ENCODE measurements around the gene TEX35.

TEX35 gene

DNA sequence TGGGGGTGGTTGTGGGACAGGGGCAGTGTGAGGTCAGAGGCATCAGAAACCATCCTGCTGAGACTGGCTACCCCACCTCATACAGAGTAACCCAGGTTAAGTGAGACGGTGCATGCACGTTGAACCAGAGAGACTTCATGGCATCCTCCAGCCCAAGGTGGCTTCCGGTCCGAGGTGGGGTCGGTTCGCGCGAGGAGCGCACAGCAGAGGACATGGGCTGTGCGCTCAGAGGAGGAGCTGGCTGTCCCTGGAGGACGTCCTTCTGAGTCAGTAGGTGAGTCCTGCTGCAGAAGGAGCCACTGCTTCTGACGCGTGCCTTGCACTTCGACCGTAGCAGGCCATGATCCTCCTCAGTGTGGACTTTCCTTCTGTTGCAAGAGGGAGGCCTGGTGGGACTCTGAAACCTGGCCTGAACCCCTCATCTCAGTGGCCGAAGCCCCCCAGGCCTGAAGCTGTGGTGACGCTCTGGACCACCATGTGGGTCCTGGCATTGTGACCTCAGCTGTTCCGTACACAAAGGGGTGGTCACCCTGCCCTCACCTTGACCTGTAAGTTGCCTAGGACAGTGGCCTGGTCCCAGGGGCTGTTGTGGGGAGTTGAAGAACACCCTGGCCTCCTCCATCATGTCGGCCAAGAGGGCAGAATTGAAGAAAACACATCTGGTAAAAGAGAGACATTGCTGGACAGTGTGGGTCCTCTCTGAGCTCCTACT, at the start of gene TEX35:
Gene TEX35 (plus strand): TSS at position 544 of the 712 bp plus-strand sequence. CDS start 80 bp downstream, at position 624.
- Histone ChIP-seq H3K4me1 (ENCODE audit: insufficient read depth, insufficient read length) (no peaks in the 10 kb centered on the region), H3K36me3 (ENCODE audit: insufficient read depth, insufficient read length, low read length) (no peaks in the 10 kb centered on the region), H3K27me3 (ENCODE audit: insufficient read depth, insufficient read length) (no peaks in the 10 kb centered on the region), H3K4me3 (ENCODE audit: insufficient read length, low read depth) (no peak within 1 kb of the TSS), H3K9ac (ENCODE audit: insufficient read length, low read depth) (no peak within 1 kb of the TSS), H3K9me3 (ENCODE audit: insufficient read depth, low read length) (no peaks in the 10 kb centered on the region)
- TF ChIP-seq ZNF274 (IDR thresholded peaks at IDR 0.05; ENCODE audit: low read depth, low read length): no peak
- TF ChIP-seq SUZ12 (IDR thresholded peaks at IDR 0.05; ENCODE audit: extremely low read depth, insufficient read depth, insufficient read length): no peak
- no peak for TF ChIP-seq YY1 (IDR thresholded peaks at IDR 0.05; ENCODE audit: insufficient read depth, insufficient read length)
- DNase-seq (ENCODE audit: low read depth, low spot score): no peak

DNA sequence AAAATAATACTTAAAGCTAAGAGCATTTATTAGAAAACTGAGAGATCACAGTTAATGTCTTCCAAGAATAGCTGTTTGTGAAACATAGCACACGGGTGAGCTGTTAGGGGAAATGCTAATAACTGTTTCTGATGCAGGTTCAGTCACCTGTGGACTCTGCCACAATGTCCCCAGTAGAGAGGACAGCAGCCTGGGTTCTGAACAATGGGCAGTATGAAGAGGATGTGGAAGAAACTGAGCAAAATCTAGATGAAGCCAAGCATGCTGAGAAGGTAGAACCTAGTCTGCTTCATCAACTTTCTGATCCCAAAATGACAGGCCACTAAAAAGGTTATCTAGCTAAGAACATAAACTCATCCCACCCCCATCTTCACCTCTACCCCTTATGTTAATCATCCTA, 48.8 kb upstream of the TEX35 start:
- Histone ChIP-seq H3K9ac (ENCODE audit: insufficient read length, low read depth) (no peak overlapping the region), H3K36me3 (ENCODE audit: insufficient read depth, insufficient read length, low read length) (peaks cover 36% of the 10 kb centered on the region), H3K4me1 (ENCODE audit: insufficient read depth, insufficient read length) (no peaks in the 10 kb centered on the region), H3K27me3 (ENCODE audit: insufficient read depth, insufficient read length) (no peaks in the 10 kb centered on the region), H3K9me3 (ENCODE audit: insufficient read depth, low read length) (no peaks in the 10 kb centered on the region), H3K4me3 (ENCODE audit: insufficient read length, low read depth) (no peak overlapping the region)
- no peak for DNase-seq (ENCODE audit: low read depth, low spot score)
- TF ChIP-seq YY1 (IDR thresholded peaks at IDR 0.05; ENCODE audit: insufficient read depth, insufficient read length): no peak
- no peak for TF ChIP-seq ZNF274 (IDR thresholded peaks at IDR 0.05; ENCODE audit: low read depth, low read length)
- TF ChIP-seq SUZ12 (IDR thresholded peaks at IDR 0.05; ENCODE audit: extremely low read depth, insufficient read depth, insufficient read length): no peak

DNA sequence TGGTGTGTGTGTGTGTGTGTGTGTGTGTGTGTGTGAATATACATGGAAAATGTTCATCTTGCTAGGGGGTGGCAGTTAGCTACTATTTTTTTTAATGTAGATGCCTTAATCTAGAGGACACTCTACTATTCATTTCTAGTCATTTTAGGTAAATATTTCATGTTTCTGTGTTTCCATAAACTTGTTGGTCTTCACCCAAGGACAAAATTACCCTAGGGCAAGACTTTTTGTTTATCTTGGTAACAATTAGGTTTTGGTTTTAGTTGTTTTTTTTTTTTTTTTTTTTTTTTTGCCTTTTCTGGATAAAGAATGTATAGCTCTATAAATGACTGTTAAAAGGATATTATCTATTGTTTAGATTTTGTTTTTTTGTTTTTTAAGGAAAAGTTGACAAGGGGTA, 48.3 kb upstream of the TEX35 start:
- DNase-seq (ENCODE audit: low read depth, low spot score): no peak
- TF ChIP-seq ZNF274 (IDR thresholded peaks at IDR 0.05; ENCODE audit: low read depth, low read length) (no peak), SUZ12 (IDR thresholded peaks at IDR 0.05; ENCODE audit: extremely low read depth, insufficient read depth, insufficient read length) (no peak), YY1 (IDR thresholded peaks at IDR 0.05; ENCODE audit: insufficient read depth, insufficient read length) (no peak)
- H3K4me3 ChIP-seq (ENCODE audit: insufficient read length, low read depth): no peak overlapping the region
- no peaks in the 10 kb centered on the region for H3K4me1 ChIP-seq (ENCODE audit: insufficient read depth, insufficient read length)
- H3K9me3 ChIP-seq (ENCODE audit: insufficient read depth, low read length): no peaks in the 10 kb centered on the region
- H3K27me3 ChIP-seq (ENCODE audit: insufficient read depth, insufficient read length): no peaks in the 10 kb centered on the region
- no peak overlapping the region for H3K9ac ChIP-seq (ENCODE audit: insufficient read length, low read depth)
- peaks cover 38% of the 10 kb centered on the region for H3K36me3 ChIP-seq (ENCODE audit: insufficient read depth, insufficient read length, low read length)

DNA sequence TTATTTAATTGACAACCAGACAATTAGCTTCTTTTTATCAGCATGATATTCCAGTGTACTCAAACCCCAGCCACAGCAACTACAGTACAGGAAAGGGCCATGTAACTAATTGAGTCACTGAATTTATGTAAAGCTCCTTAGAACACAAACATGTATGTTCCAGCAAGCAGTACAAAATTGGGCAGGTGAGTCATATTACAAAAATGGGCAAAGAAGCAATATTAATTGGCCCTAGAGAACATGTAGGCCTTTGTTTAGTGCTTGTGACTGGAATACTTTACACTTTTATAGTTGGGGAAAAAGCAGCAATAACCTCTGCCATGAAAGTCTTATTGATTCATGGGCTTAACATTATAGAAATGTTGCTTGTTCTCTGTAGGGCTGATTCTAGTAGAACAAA, 47.9 kb upstream of the TEX35 start:
- DNase-seq (ENCODE audit: low read depth, low spot score): no peak
- H3K9me3 ChIP-seq (ENCODE audit: insufficient read depth, low read length): no peaks in the 10 kb centered on the region
- no peak overlapping the region for H3K9ac ChIP-seq (ENCODE audit: insufficient read length, low read depth)
- no peaks in the 10 kb centered on the region for H3K27me3 ChIP-seq (ENCODE audit: insufficient read depth, insufficient read length)
- H3K4me3 ChIP-seq (ENCODE audit: insufficient read length, low read depth): no peak overlapping the region
- no peak for TF ChIP-seq YY1 (IDR thresholded peaks at IDR 0.05; ENCODE audit: insufficient read depth, insufficient read length)
- no peak for TF ChIP-seq ZNF274 (IDR thresholded peaks at IDR 0.05; ENCODE audit: low read depth, low read length)
- no peak for TF ChIP-seq SUZ12 (IDR thresholded peaks at IDR 0.05; ENCODE audit: extremely low read depth, insufficient read depth, insufficient read length)
- peaks cover 39% of the 10 kb centered on the region for H3K36me3 ChIP-seq (ENCODE audit: insufficient read depth, insufficient read length, low read length)
- H3K4me1 ChIP-seq (ENCODE audit: insufficient read depth, insufficient read length): no peaks in the 10 kb centered on the region

DNA sequence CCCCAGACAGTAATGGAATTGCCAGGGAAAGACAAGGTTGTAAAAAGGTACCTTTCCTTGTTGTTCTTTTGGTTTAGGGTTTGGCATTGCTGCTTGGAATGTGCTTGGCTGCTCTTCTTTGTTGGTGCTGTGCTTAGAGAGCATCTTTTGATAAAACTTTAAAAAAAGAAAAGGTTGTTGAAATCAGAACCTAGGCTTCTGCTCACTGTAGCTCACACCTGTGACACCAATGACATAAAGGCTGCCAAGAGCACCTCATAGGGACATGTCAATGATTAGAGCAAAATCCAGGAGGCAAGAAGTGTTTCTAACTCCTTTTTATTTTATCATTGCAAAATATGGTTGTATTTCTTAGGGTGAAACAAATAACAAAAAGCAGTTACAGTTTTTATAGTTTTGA, 45.1 kb upstream of the TEX35 start:
- peaks cover 52% of the 10 kb centered on the region for H3K36me3 ChIP-seq (ENCODE audit: insufficient read depth, insufficient read length, low read length)
- TF ChIP-seq ZNF274 (IDR thresholded peaks at IDR 0.05; ENCODE audit: low read depth, low read length): no peak
- no peak for TF ChIP-seq YY1 (IDR thresholded peaks at IDR 0.05; ENCODE audit: insufficient read depth, insufficient read length)
- no peak for TF ChIP-seq SUZ12 (IDR thresholded peaks at IDR 0.05; ENCODE audit: extremely low read depth, insufficient read depth, insufficient read length)

DNA sequence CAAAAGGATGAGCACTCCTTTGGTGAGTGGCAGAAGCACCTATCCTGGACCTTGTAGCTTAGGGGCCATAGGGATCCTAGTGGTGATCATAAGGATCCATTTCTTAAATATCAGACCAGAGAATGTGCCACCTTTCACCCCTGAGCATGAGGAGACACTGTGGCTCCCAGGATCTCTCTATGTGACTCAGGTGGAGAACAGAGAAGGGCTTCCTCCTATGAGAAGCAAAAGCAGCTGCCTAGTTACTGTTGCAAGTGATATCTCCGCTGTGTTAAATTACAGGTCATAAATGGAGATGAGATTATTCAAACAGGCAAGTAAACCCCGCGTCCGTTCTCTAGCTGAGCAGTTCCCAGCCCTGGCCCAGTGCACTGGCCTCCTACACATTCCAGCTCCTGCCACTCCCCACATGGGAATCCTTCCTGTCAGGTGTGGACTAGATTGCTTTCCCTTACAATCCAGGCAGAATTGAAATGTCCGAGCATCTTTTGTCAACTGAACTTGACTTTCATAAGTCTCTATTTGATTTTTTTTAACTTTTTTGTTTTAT, 42.4 kb upstream of the TEX35 start:
- Histone ChIP-seq H3K27me3 (ENCODE audit: insufficient read depth, insufficient read length) (no peaks in the 10 kb centered on the region), H3K4me3 (ENCODE audit: insufficient read length, low read depth) (no peak overlapping the region), H3K4me1 (ENCODE audit: insufficient read depth, insufficient read length) (no peaks in the 10 kb centered on the region), H3K9me3 (ENCODE audit: insufficient read depth, low read length) (no peaks in the 10 kb centered on the region), H3K9ac (ENCODE audit: insufficient read length, low read depth) (no peak overlapping the region), H3K36me3 (ENCODE audit: insufficient read depth, insufficient read length, low read length) (peaks cover 73% of the 10 kb centered on the region)
- no peak for DNase-seq (ENCODE audit: low read depth, low spot score)
- no peak for TF ChIP-seq YY1 (IDR thresholded peaks at IDR 0.05; ENCODE audit: insufficient read depth, insufficient read length)
- no peak for TF ChIP-seq SUZ12 (IDR thresholded peaks at IDR 0.05; ENCODE audit: extremely low read depth, insufficient read depth, insufficient read length)

More for the DNA sequence above, 45.1 kb upstream of the TEX35 start:
- H3K9ac ChIP-seq (ENCODE audit: insufficient read length, low read depth): no peak overlapping the region
- no peak overlapping the region for H3K4me3 ChIP-seq (ENCODE audit: insufficient read length, low read depth)
- no peaks in the 10 kb centered on the region for H3K27me3 ChIP-seq (ENCODE audit: insufficient read depth, insufficient read length)
- DNase-seq (ENCODE audit: low read depth, low spot score): no peak
- no peaks in the 10 kb centered on the region for H3K9me3 ChIP-seq (ENCODE audit: insufficient read depth, low read length)
- H3K4me1 ChIP-seq (ENCODE audit: insufficient read depth, insufficient read length): no peaks in the 10 kb centered on the region

DNA sequence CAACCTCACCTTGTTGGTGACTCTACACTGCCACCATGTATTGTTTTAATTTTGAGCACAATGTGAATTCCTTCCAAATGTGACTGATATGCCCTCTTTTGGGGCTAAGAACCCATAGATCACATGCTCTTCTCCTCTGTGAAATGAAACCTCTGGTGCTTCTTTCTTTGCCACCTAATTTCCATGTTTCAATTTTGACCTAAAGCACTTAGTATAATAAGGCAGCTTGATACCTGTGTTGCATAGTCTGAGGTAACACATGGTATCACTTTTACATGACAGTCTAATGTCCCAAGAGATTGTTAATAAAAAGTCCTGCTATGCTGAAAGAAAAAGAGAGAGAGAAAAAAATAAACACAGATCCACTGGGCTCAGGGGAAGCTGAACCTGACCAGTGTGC, 40.4 kb upstream of the TEX35 start:
- peaks cover 54% of the 10 kb centered on the region for H3K36me3 ChIP-seq (ENCODE audit: insufficient read depth, insufficient read length, low read length)
- TF ChIP-seq SUZ12 (IDR thresholded peaks at IDR 0.05; ENCODE audit: extremely low read depth, insufficient read depth, insufficient read length): no peak
- TF ChIP-seq ZNF274 (IDR thresholded peaks at IDR 0.05; ENCODE audit: low read depth, low read length): no peak
- no peak for TF ChIP-seq YY1 (IDR thresholded peaks at IDR 0.05; ENCODE audit: insufficient read depth, insufficient read length)
- DNase-seq (ENCODE audit: low read depth, low spot score): no peak

More for the DNA sequence above, 40.4 kb upstream of the TEX35 start:
- Histone ChIP-seq H3K27me3 (ENCODE audit: insufficient read depth, insufficient read length) (no peaks in the 10 kb centered on the region), H3K4me1 (ENCODE audit: insufficient read depth, insufficient read length) (no peaks in the 10 kb centered on the region), H3K9ac (ENCODE audit: insufficient read length, low read depth) (no peak overlapping the region), H3K4me3 (ENCODE audit: insufficient read length, low read depth) (no peak overlapping the region), H3K9me3 (ENCODE audit: insufficient read depth, low read length) (no peaks in the 10 kb centered on the region)

Measured in NT2/D1 (cell line).